Activated B cell treated with CpG ODN at 0.5 μM for 24 hours (primary cell): ENCODE measurements around the gene ZBTB46. TPM values are rescaled to one million over a fixed set of nuclear protein-coding genes. Genes with fewer than 3 reads are reported as not detected.

Experiments used
- ATAC-seq: fragments of 200-7000 bp; cut with Tn5 transposase; one replicate; pipeline ENCODE4 v1.10.0; 2021; ENCODE audit warnings: low read depth, mild to moderate bottlenecking, moderate library complexity
- CTCF ChIA-PET: fragments of 350-600 bp; sonication (Branson Sonifier 250); formaldehyde crosslinking; loops from one replicate; lab custom pipeline; 2021; ENCODE audit warnings: antibody characterized with exemption; lab: Charles Lee
- POLR2A ChIA-PET: fragments of 350-600 bp; sonication (Branson Sonifier 250); formaldehyde crosslinking; loops from one replicate; lab custom pipeline; 2021; ENCODE audit warnings: antibody characterized with exemption; lab: Charles Lee
- DNase-seq: peaks from one replicate; pipeline ENCODE4 v3.0.0; 2022
- H3K27ac Mint-ChIP-seq: one replicate; pipeline ENCODE4 v1.8.0; 2020; ENCODE audit warnings: mixed read lengths
- H3K27me3 Mint-ChIP-seq: one replicate; pipeline ENCODE4 v1.8.0; 2021; ENCODE audit warnings: mixed read lengths
- H3K36me3 Mint-ChIP-seq: one replicate; pipeline ENCODE4 v1.8.0; 2021; ENCODE audit warnings: low read depth, mixed read lengths
- H3K4me1 Mint-ChIP-seq: one replicate; pipeline ENCODE4 v1.8.0; 2021; ENCODE audit warnings: mixed read lengths
- H3K4me3 Mint-ChIP-seq: one replicate; pipeline ENCODE4 v1.8.0; 2020; ENCODE audit warnings: mild to moderate bottlenecking, mixed read lengths
- H3K9me3 Mint-ChIP-seq: one replicate; pipeline ENCODE4 v1.8.0; 2020; ENCODE audit warnings: mixed read lengths
- intact Hi-C: fragments of 100-400 bp; cut with micrococcal nuclease; formaldehyde crosslinking; loops from one replicate; pipeline ENCODE4 v1.15.1; 2024
- total RNA-seq: library from RNA; stranded (reverse); gene quantifications from 2 replicates; pipeline ENCODE4 v1.2.3, GENCODE V29; 2022
- TF ChIP-seq, protein P1 (sequence below): fragments of 200-600 bp; IDR thresholded peaks from one replicate; pipeline ENCODE4 v1.8.0; 2022; ENCODE audit warnings: antibody characterized with exemption, mild to moderate bottlenecking

ZBTB46 gene
- total RNA-seq, 1 donor from 2014 or later, result 0.49 TPM

DNA sequence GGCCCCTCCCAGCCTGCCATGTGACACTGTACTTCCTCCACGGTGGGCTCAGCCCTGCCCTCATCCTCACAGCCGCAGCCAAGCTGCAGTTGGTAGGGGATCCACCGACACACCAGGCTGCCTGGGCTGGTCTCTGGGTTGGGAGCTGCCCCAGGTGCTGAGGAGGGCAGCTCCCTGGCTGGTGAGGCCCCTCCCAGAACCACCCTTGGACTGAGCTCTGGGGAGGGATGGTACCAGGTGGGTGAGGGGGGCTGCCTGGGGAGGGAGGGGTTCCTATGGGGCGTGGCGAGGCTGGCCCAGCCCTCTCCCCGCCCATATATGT lies 134.8 kb downstream of the ZBTB46 start:
- ATAC-seq, result peak; percentile 68
- CTCF ChIA-PET, result no interaction called here
- TF ChIP-seq, protein P1, sequence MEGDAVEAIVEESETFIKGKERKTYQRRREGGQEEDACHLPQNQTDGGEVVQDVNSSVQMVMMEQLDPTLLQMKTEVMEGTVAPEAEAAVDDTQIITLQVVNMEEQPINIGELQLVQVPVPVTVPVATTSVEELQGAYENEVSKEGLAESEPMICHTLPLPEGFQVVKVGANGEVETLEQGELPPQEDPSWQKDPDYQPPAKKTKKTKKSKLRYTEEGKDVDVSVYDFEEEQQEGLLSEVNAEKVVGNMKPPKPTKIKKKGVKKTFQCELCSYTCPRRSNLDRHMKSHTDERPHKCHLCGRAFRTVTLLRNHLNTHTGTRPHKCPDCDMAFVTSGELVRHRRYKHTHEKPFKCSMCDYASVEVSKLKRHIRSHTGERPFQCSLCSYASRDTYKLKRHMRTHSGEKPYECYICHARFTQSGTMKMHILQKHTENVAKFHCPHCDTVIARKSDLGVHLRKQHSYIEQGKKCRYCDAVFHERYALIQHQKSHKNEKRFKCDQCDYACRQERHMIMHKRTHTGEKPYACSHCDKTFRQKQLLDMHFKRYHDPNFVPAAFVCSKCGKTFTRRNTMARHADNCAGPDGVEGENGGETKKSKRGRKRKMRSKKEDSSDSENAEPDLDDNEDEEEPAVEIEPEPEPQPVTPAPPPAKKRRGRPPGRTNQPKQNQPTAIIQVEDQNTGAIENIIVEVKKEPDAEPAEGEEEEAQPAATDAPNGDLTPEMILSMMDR, result no peak
- peaks cover 19% of the 10 kb centered on the region for H3K4me1 Mint-ChIP-seq
- peaks cover 7% of the 10 kb centered on the region for H3K36me3 Mint-ChIP-seq
- H3K9me3 Mint-ChIP-seq, result no peaks in the 10 kb centered on the region
- DNase-seq, result no peak
- H3K4me3 Mint-ChIP-seq, result peak overlapping the region; percentile 15
- intact Hi-C loops, result loop anchor here (5.0 kb wide), 1 partner anchor 41 kb away; the partner anchor contains the start of genes LIME1 and SLC2A4RG
- POLR2A ChIA-PET, result interaction anchor here (0.6 to 1.5 kb wide), 6 partner anchors 43 to 237 kb away, joined by 3 to 11 read pairs (median 4); partner anchors contain the start of genes SLC2A4RG and TPD52L2
- no peaks in the 10 kb centered on the region for H3K27me3 Mint-ChIP-seq
- no peak overlapping the region for H3K27ac Mint-ChIP-seq

- Mint-ChIP-seq H3K4me3 (no peak overlapping the region), H3K36me3 (peaks cover 7% of the 10 kb centered on the region), H3K4me1 (peaks cover 19% of the 10 kb centered on the region), H3K9me3 (no peaks in the 10 kb centered on the region), H3K27me3 (no peaks in the 10 kb centered on the region), H3K27ac (no peak overlapping the region)
- no peak for DNase-seq
- ChIA-PET POLR2A (interaction anchor here (0.6 to 1.5 kb wide), 6 partner anchors 44 to 237 kb away, joined by 3 to 11 read pairs (median 4); partner anchors contain the start of genes SLC2A4RG and TPD52L2), CTCF (no interaction called here)
- TF ChIP-seq, protein P1, result no peak
- ATAC-seq, result no peak
- intact Hi-C loops, result loop anchor here (5.0 kb wide), 1 partner anchor 42 kb away; the partner anchor contains the start of genes LIME1 and SLC2A4RG
Measured at GRCh38 chr20:63695424-63696305, 135.4 kb downstream of the ZBTB46 start.

DNA sequence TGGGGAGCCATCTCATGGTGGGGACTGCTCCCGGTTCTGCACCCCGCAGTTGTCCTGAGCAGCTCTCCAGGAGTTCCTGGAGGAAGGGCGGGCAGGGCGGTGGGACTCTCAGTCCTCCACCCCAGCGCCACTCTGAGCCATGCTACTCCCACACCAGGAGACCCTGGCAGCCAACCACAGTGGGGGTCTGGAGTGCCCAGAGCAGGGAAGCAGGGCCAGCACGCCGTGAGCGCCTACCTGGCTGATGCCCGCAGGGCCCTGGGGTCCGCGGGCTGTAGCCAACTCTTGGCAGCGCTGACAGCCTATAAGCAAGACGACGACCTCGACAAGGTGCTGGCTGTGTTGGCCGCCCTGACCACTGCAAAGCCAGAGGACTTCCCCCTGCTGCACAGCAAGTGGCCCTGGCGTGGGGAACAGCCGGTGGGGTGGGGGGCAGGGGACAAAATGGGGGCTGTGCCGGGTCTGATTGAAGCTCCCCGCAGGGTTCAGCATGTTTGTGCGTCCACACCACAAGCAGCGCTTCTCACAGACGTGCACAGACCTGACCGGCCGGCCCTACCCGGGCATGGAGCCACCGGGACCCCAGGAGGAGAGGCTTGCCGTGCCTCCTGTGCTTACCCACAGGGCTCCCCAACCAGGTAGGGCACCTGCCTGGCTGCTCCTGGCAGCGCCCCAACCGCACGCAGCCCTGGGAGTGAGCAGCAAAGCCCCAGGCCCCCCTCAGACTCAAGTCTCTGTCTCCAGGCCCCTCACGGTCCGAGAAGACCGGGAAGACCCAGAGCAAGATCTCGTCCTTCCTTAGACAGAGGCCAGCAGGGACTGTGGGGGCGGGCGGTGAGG lies 136.3 kb downstream of the ZBTB46 start:
- H3K9me3 Mint-ChIP-seq, result no peaks in the 10 kb centered on the region
- ChIA-PET CTCF (no interaction called here), POLR2A (no interaction called here)
- intact Hi-C loops, result loop anchor here (5.0 kb wide), 1 partner anchor 42 kb away; the partner anchor contains the start of genes LIME1 and SLC2A4RG
- H3K36me3 Mint-ChIP-seq, result peaks cover 4% of the 10 kb centered on the region
- TF ChIP-seq, protein P1, result no peak
- ATAC-seq (no peak), DNase-seq (no peak)
- H3K4me1 Mint-ChIP-seq, result peaks cover 19% of the 10 kb centered on the region
- H3K27me3 Mint-ChIP-seq, result no peaks in the 10 kb centered on the region
- H3K4me3 Mint-ChIP-seq, result no peak overlapping the region
- no peak overlapping the region for H3K27ac Mint-ChIP-seq

- TF ChIP-seq, protein P1, result no peak
- Mint-ChIP-seq H3K9me3 (no peaks in the 10 kb centered on the region), H3K27ac (no peak overlapping the region), H3K4me1 (peaks cover 15% of the 10 kb centered on the region), H3K4me3 (no peak overlapping the region), H3K27me3 (no peaks in the 10 kb centered on the region), H3K36me3 (peaks cover 4% of the 10 kb centered on the region)
- POLR2A ChIA-PET, result no interaction called here
- CTCF ChIA-PET, result no interaction called here
- intact Hi-C loops, result no loop called here
- ATAC-seq (no peak), DNase-seq (no peak)
Measured at GRCh38 chr20:63693733-63694583, 137.1 kb downstream of the ZBTB46 start.

Other genes with a start within 250 kb of the ZBTB46 start
- gene GMEB2, start 204.2 kb downstream of the ZBTB46 start, total RNA-seq, result 16.9 and 17.4 TPM in 2 replicates
- gene STMN3, start 177.8 kb downstream of the ZBTB46 start, total RNA-seq, result 4.9 and 6.1 TPM in 2 replicates
- 24.1 and 33.8 TPM in 2 replicates for gene RTEL1, start 173.0 kb downstream of the ZBTB46 start, total RNA-seq
- gene TNFRSF6B, start 134.6 kb downstream of the ZBTB46 start, total RNA-seq, result not detected in 2 replicates
- 63.5 and 66.0 TPM in 2 replicates for gene ARFRP1, start 123.3 kb downstream of the ZBTB46 start, total RNA-seq
- 40.7 and 44.0 TPM in 2 replicates for gene ZGPAT, start 123.2 kb downstream of the ZBTB46 start, total RNA-seq
- gene LIME1, start 94.6 kb downstream of the ZBTB46 start, total RNA-seq, result 10.2 and 10.8 TPM in 2 replicates
- 20.9 and 28.1 TPM in 2 replicates for gene SLC2A4RG, start 91.5 kb downstream of the ZBTB46 start, total RNA-seq
- not detected in 2 replicates for gene ABHD16B, start 30.2 kb upstream of the ZBTB46 start, total RNA-seq
- gene TPD52L2, start 34.0 kb upstream of the ZBTB46 start, total RNA-seq, result 36.7 and 38.8 TPM in 2 replicates
- 27.5 and 28.6 TPM in 2 replicates for gene DNAJC5, start 63.9 kb upstream of the ZBTB46 start, total RNA-seq
- gene UCKL1, start 125.2 kb upstream of the ZBTB46 start, total RNA-seq, result 43.6 and 49.7 TPM in 2 replicates
- gene ZNF512B, start 138.7 kb upstream of the ZBTB46 start, total RNA-seq, result 10.2 and 12.0 TPM in 2 replicates
- 6.8 and 9.0 TPM in 2 replicates for gene SAMD10, start 148.4 kb upstream of the ZBTB46 start, total RNA-seq
- gene PRPF6, start 149.9 kb upstream of the ZBTB46 start, total RNA-seq, result 75.7 and 75.8 TPM in 2 replicates
- gene C20orf204, start 204.9 kb upstream of the ZBTB46 start, total RNA-seq, result 1.6 and 2.2 TPM in 2 replicates
- not detected in 2 replicates for gene SOX18, start 218.4 kb upstream of the ZBTB46 start, total RNA-seq
- gene TCEA2, start 231.9 kb upstream of the ZBTB46 start, total RNA-seq, result 20.3 and 20.7 TPM in 2 replicates
- gene RGS19, start 248.3 kb upstream of the ZBTB46 start, total RNA-seq, result 45.0 and 53.4 TPM in 2 replicates
- gene OPRL1, start 248.8 kb upstream of the ZBTB46 start, total RNA-seq, result 1.3 and 1.4 TPM in 2 replicates